Activated CD8-positive, alpha-beta memory T cell treated with anti-CD3 and anti-CD28 coated beads, Interleukin-2, amount 50 U/mL, for 4 hours (primary cell): ENCODE results near the gene EIF3J.
"Not testable (repeated sequence)": the region's sequence is repeated elsewhere in the genome, so short reads cannot be mapped to it uniquely, and the experiment has no call there.

Experiments
- DNase-seq: peaks from one replicate; pipeline ENCODE4 v3.0.0-alpha.2; 2020

Gene EIF3J

DNA sequence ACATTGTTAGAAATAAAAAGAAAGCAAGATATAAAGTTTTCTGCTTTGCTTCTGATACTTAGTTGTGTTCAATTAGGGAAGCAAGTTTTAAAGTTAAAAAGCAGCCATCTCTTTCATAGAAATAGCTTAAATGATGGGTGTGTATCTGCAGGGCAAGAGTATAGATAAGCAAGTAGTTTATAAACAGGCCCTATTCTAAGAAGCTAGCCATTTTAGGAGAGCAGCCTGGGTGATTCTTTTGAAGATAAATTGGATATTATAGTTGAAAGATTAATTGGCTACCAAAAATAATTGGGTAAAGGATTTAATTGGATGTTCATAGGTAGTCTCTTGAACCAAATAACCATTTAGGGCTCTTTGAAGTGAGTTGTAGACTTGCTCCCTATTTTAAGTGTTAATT lies 5.6 kb downstream of the EIF3J start:
- DNase-seq, result no peak

GRCh38 chr15:44544745-44545144 lies 7.8 kb downstream of the EIF3J start:
- DNase-seq, result not testable (repeated sequence)

GRCh38 chr15:44545913-44546802 lies 9.2 kb downstream of the EIF3J start:
- no peak for DNase-seq

DNA sequence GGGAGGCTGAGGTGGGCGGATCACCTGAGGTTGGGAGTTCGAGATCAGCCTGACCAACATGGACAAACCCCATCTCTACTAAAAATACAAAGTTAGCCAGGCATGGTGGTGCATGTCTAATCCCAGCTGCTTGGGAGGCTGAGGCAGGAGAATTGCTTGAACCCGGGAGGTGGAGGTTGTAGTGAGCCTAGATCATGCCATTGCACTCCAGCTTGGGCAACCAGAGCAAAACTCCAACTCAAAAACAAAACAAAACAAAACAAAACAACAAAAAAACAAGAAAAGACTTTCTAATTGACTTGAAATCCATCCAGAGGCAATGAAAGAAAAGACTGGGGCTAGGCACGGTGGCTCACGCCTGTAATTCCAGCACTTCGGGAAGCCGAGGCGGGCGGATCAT lies 12.2 kb downstream of the EIF3J start:
- DNase-seq, result not testable (repeated sequence)

DNA sequence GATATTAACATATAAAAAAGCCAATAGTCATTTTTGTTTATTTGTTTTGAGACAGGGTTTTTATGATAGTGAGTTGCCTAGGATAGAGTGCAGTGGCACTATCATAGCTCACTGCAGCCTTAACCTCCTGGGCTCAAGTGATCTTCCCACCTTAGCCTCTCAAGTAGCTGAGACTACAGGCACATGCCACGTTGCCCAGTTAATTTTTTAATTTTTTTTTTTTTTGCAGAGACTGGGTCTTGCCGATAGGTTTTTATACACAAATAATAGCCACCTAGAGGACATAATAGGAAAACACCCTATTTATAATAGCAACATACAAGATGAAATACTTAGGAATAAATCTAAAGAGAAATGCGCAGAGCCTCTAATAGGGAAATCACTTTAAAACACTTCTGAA lies 13.3 kb downstream of the EIF3J start:
- DNase-seq, result no peak

- DNase-seq, result no peak
These were observed 13.8 kb downstream of the EIF3J start for GRCh38 chr15:44550734-44551133.

- DNase-seq, result no peak
These were observed 18.2 kb downstream of the EIF3J start for GRCh38 chr15:44554934-44555723.

GRCh38 chr15:44560926-44561325 lies 24.0 kb downstream of the EIF3J start:
- DNase-seq, result not testable (repeated sequence)

DNA sequence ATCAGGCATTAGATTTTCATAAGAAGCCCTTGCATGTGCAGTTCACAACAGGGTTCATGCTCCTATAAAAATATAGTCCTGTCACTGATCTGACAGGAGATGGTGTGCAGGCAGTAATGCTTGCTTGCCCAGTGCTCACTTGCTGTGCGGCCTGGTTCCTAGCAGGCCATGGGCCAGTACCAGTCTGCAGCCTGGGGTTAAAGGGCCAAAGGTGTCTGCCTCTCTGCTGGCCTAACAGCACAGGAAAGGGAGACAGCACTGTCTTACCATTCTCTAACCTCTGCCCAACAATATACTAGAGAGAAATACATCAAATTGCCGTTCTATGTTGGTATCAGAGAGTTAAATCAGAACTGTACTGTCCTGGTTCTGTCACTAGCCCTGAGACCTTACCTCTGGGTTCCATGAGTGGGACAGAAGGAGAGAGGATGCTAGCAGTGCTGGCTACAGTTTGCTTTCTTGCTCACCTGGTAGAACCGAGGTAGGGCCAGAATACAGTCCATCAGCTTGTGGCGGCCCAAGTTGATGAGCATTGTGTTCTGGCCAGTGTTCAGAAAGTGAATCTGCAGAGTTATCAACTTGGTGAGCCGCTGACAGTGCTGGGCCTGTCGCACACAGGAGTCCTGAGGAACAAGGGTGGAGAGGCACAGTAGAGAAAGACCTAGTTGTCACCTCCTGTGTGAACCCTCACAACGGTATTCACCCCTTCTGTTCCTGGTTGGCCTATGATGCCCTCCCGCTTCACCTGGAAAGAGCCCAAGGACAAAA lies 28.6 kb downstream of the EIF3J start:
- no peak for DNase-seq

DNA sequence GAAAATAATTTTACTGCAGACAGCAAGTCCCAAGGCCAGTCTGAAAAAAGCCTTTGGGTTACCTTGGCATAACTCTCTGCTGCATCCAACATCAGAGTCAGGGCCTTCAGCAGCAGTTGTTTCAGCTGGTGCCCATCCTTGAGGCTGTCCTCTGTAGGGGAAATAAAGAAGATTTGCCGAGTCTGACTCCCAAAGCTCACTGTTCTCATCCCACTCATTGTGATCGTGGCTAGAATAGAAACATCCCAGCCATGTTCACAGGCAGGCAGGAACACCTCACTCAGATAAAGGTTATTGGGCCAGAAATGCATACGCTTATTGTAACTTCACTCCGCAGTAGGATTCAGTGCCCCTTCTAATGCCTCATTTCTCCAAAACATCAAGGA lies 29.2 kb downstream of the EIF3J start:
- no peak for DNase-seq

DNA sequence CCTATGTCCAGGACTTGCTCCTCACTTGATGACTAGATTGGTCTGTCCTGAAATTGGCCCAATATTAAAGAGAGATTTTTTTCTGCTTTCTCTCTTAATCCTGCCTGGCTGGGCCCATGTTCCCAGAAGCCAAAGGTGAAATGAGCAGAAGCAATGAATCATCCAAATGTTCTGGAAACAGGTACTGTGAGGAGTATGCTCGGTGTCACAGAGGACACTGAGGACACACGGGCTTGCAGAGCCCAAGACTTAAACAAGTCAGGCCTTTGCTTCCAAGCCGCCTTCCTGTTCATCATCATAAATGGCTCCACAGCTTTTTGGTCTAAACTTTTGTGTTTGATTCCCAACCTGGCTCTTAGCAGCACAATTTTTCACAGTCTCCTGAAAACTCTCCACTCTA lies 31.4 kb downstream of the EIF3J start:
- DNase-seq, result no peak

GRCh38 chr15:44569316-44569715 lies 32.4 kb downstream of the EIF3J start:
- no peak for DNase-seq

GRCh38 chr15:44570361-44570760 lies 33.4 kb downstream of the EIF3J start:
- DNase-seq, result no peak

DNA sequence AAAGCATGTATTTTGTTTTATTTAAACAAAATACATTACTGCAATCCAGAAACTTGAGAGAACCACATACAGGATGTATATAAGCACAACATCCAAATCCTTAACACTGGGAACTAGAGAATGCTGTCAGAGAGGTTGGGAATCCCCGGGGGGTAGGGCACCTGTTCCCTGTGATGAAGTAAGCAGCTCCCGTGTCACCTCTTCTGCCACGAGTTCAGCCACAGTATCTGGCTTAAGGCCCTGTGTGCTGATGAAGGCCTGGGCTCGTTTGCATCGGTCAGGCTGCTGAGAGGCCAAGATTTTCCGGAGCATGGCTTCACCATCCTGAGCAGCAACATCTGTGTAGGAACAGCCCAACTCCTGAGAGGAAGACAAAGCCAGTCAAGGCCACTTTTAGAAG lies 36.4 kb downstream of the EIF3J start:
- no peak for DNase-seq

- DNase-seq, result no peak
These were observed 37.8 kb downstream of the EIF3J start for GRCh38 chr15:44574734-44575133.

GRCh38 chr15:44580105-44580504 lies 43.2 kb downstream of the EIF3J start:
- no peak for DNase-seq

DNA sequence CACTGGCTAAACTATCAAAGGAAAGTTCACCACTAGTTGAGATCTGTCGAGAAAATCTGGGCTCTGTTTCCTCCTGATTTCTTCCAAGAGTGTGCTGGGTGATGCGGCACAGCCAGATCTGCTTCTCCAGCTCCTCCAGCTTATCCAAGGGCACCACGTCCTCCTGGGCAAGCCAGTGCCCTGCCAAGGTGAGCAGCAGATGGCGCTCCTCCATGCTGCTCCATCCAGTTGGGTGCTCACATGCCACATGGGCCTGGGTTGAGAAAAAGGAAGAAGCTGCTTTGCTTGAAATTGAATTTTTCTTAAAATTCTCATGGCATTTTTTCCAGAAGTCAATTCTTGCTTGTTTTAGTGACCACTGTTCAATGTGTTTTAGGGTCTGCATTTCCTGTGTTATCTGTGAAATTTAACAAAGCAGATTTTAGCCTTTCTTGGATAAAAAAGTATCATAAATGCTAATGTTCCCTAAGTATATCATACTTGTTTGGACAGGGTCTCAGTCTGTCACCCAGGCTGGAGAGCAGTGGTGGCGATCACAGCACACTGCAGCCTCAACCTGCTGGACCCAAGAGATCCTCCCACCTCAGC lies 47.3 kb downstream of the EIF3J start:
- peak; percentile 56 for DNase-seq

DNA sequence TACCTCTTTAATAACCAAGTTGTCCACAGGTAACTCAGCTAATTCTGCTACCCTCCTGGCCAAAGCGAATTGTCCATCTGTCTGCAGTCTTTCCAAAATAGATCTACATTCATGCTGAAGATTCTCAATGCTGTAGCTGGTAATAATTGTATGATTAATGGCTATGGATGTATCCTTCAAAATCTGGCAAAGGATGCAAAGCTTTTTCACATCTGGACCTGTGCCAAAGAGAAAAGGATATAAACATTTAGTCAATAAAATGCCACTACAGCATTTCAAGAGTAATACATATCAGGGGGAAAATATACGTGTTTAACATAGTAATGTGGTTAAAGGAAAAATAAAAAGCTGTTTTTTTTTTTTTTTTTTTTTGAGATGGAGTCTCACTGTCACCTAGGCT lies 48.7 kb downstream of the EIF3J start:
- no peak for DNase-seq

- DNase-seq, result no peak
These were observed 51.6 kb downstream of the EIF3J start for GRCh38 chr15:44588541-44588940.

DNA sequence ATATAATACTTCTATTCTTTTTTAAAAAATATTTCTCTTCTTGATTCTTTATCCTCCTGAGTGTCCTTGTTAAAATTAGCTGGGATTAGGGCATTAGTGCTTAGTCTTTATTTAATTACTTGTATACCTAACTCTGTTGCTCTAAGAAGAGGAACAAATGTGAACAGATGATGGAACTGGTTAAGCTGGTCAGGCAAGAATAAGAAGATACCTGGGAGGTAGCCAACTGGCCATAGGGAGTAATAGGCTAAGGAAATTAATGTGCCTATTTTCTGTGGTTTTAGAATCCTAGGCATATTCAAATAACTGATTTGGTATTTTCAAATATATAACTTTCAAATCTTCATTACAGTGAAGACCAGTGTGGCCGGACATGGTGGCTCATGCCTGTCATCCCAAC lies 54.4 kb downstream of the EIF3J start:
- DNase-seq, result no peak

DNA sequence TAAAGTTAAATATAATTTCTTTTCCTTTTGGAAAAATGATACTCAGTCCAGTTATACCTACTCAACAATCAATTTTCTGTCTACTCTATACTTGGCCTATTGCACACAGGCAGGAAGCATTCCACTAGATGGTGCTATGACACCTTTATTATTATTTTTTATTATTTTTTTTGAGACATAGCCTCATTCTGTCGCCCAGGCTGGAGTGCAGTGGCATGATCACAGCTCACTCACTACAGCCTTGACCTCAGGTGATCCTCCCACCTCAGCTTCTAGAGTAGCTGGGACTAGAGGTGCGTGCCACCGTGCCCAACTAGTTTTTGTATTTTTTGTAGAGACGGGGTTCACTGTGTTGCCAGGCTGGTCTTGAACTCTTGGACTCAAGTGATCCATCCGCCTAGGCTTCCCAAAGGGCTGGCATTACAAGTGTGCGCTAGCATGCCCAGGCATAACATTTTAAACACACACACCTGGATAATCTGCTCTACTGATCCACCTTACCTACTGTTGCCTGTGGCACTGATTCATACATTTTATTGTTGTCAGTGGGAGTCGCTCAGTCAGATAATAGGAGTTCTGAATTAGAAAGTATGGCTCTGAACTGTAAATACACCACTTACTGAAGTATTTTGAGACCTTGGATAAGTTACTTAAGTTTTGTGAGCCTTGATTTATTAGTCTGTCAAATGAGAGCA lies 56.2 kb downstream of the EIF3J start:
- DNase-seq, result no peak

DNA sequence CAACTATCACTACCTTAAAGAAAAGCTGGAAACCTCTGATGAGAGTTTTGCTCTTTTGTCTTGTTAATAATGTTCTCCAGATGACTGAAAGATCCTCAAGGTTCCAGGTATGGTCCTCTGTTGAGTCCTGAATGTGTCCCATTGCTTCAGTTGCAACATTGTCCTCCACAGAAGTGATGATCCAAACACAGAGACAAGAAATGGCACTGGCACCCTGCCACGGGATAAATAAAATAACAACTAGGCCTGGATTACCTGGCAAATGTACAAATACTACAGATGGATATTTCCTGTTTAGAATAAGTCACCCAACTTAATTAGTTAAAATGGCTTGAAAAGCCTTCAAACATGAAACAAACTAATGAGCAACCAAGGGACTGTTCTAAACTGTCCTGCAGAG lies 58.3 kb downstream of the EIF3J start:
- no peak for DNase-seq
